HL-60/S4 treated with phorbol 12-myristate 13-acetate at 8.2 ng/mL for 4 days and 3 days (cell line): ENCODE data around the gene BOK.
"Not testable (repeated sequence)": the region's sequence is repeated elsewhere in the genome, so short reads cannot be mapped to it uniquely, and the experiment has no call there.

Source experiments
- in situ Hi-C: fragments of 300-500 bp; cut with MboI; formaldehyde crosslinking; loops from 2 replicates; pipeline ENCODE4 v1.15.0; 2022; ENCODE audit warnings: low sequenced_read_pairs

Gene BOK, protein sequence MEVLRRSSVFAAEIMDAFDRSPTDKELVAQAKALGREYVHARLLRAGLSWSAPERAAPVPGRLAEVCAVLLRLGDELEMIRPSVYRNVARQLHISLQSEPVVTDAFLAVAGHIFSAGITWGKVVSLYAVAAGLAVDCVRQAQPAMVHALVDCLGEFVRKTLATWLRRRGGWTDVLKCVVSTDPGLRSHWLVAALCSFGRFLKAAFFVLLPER

DNA sequence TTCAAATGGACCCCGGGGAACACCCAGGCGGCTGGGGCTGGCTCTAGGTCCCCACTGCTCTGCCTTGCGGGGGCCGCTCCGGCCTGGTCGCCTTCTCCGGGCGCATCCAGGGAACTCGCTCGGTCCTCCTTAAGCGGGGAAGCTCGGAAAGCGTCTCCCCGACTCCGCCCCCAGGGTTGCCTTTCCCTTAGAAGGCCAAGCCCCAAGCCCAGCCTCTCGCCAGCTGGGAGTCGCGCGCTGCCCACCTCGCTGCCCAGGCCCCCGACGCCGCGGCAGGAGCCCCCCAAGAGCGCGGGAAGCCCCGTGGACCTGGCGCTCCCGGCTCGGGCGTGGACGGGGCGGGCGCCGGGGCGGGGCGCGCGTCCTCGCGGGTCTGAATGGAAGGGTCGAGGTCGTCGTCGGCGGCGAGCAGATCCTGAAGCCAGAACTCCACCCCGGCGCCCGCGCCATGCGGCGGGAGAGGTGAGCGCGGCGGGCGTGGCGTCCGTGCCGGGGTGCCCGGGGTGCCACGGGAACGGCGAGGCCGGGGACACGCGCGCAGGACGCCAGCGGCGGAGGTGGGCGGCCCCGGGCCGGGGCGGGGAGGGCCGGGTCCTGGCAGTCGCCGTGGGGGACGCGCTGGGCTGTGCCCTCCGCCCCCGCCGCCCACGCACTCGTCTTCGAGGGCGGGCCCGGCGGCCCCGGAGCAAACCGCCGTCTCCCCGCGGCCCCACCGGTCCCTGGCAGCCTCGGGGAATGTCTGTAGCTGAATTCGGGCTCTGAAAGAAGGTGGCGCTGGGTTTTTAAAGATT, at the start of gene BOK:
BOK (plus strand) TSS at position 214 of the 791 bp plus-strand sequence. CDS start 739 bp downstream, outside the sequence.
- in situ Hi-C loops, result no loop called here

DNA sequence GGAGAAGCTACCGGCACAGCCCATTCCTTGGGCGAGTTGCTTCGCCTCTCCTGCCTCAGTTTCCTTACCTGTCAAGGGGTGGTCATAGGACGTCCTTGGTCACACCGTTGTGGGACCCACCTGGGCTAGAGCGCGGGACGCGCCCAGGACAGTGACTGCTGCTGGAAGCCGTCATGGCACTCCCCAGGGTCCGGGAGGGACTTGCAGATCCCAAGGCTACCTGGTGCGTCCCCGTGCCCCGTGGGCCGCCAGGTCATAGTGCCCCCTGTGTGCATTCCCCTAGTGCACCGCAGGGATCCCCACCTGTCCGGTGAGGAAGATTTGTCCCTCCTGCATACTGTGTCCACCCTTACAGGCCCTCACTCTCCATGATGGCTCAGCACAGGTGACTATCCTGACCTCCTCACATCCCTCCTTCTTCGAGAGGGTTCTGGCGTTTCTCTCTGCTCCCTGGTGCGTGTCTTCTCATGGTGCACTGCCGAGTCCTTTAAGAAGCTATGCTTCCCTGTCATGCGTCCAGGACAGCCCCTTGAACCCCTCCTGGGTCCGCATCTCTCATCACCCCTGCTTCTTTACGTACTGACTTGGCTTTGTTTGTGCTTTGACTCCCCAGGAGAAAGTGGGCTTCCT, 49.3 kb upstream of the BOK start:
- in situ Hi-C loops, result no loop called here

DNA sequence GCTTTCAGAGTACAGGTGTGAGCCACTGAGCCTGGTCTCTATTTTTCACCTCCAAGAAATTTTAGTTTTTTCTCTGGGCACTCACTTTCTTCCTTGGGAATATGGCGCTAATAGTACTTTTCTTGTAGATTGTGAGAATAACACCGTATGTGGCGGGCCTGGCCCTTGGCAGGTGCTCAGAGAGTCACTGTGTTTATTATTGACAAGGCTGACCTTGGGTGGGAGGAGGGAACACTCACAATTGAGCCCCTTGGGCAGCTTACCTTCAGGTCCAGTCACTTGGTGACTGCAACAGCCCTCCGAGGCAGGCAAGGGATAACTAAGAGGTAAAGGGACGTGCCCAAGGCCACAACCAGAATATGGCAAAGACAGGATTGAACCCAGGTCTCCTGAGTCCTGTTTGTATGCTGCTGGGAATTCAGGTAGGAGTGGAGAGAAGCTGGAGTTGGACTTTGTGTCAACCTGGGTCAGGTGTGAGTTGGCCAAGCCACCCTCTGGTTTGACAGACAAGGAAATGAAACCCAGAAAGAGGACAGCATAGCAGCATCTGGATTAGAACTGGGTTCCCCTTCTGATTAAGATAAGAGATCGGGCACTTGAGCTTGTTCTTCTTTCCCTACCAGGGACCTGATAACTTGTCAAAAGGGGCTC, 47.3 kb upstream of the BOK start:
- in situ Hi-C loops, result no loop called here

DNA sequence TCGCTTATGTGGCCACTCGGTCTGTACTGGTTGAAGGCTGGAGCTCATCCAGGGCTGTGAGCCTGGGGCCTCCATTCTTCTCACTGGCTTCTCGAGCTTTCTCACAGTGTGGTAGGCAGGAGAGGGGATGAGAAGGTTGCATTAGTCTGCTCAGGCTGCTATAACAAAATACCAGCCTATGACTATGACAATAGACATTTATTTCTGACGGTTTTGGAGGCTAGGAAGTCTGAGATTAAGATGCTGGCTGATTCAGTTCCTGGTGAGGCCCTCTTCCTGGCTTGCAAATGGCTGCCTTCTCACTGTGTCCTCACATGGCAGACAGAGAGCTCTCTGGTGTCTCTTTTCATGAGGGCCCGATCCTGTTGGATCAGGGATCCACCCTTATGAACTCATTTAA, 44.0 kb upstream of the BOK start:
- in situ Hi-C loops, result no loop called here

DNA sequence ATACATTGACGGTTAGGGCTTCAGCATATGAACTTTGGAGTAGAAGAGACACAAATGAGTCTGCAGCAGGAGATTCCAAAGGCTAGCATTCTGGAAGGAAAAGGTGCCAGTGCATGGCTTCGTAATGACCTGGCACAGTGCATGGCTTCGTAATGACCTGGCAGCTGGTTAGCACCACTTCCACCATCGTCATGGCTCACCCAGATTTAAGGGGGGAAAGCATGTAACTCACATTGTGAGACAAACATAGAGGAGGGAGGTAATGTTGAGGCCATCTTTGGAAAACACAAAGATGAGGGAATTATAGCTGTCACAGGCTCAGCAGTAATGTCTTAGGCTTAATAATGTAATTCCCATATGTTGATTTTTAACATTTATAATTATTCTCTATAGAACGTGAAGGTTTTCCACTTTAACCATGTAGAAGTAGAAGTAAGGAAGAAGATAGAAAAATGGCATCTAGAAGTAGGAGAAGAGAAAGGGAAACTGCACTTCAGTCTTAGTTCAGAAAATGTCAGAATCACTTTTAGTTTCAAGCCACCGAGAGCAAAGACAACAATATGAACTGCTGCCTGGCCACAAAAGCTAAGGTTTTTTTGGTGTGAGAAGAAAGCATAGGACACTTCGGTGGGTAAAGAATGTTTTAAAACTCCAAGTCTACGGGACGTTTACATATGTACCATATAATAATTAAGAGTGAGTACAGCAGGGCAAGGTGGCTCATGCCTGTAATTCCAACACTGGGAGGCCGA, 43.4 kb upstream of the BOK start:
- in situ Hi-C loops, result no loop called here

DNA sequence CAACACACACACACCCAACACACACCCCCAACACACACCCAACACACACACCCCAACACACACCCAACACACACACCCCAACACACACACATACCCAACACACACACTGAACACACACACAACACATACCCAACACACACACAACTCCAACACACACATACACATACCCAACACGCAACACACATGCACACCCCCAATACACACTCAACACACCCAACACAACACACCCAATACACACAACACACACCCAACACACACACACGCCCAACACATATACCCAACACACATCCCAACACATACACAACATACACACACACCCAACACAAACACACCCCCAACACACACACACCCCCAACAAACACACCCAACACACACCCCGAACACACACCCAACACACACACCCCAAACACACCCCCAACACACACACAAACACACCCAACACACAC, 42.0 kb upstream of the BOK start:
- in situ Hi-C loops, result no loop called here

DNA sequence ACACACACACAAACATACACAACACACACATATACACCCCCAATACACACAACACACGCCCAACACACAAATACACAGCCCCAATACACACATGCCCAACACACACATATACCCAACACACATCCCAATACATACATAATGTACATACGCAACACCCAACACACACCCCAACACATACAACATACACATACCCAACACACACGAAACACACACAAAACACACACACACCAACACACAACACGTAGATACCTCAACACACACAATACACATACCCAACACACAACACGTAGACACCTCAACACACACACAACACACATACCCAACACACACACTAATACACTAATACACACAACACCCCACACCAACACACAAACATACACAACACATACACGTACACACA, 41.2 kb upstream of the BOK start:
- in situ Hi-C loops, result no loop called here

DNA sequence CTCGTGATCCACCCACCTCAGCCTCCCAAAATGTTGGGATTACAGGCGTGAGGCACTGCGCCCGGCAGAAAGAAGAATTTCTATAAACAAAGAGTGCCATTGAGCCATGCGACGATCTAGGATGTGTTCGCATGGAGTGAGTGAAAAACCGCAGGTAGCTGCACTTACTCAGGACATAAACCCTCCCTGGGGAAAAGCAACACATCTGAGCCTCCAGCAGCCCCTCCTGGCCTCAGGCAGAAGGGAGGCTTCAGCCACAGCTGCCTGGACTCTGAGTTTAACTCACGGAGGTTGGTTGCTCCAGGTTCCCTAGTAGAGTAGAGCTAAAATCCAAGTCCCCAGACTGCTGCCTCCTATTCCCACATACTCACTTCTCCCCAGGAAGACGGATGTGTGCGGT, 38.9 kb upstream of the BOK start:
- in situ Hi-C loops, result no loop called here

DNA sequence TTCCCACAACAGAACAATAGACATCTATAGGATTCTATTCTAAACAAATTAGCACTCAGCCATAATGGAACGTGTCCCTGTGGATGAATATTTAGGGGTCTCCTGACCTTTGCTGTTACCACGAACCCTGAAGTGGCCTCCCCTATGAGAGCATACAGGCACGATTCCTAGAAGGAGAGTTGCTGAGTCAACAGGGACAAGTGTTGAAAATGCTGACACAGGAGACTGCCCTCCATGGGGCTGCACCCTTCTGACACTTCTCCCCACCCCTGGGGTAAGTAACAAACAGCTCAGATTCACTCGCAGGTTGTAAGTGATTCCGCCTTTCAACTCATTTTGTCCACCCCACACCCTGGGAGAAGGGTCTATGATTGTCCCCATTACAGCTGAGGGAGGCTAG, 36.1 kb upstream of the BOK start:
- in situ Hi-C loops, result no loop called here

DNA sequence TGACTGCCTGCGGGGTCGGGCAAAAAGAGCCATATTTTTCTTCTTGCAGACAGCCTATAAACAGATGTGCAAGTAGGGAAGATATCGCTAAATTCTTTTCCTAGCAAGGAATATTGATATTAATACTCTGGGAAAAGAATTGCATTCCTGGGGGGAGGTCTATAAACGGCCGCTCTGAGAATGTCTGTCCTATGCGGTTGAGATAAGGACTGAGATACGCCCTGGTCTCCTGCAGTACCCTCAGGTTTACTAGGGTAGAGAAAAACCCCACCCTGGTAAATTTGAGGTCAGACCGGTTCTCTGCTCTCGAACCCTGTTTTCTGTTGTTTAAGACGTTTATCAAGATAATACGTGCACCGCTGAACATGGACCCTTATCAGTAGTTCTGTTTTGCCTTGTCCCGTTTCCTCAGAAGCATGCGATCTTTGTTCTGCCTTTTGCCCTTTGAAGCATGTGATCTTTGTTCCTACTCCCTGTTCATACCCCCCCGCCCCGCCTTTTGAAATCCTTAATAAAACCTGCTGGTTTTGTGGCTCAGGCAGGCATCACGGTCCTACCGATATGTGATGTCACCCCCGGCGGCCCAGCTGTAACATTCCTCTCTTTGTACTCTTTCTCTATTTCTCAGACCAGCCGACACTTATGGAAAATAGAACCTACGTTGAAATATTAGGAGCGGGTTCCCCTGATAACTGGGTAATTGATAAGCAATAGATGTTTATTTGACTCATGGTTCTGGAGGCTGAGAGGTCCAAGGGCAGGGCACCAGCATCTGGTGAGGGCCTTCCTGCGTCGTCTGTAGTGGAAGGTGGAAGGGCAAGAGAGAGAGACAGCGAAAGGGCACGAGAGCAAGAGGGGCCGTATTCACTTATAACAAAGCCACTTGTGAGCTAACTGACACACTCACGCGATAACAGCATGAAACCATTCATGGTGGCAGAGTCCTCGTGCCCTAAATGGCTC, 32.4 kb upstream of the BOK start:
- in situ Hi-C loops, result not testable (repeated sequence)

DNA sequence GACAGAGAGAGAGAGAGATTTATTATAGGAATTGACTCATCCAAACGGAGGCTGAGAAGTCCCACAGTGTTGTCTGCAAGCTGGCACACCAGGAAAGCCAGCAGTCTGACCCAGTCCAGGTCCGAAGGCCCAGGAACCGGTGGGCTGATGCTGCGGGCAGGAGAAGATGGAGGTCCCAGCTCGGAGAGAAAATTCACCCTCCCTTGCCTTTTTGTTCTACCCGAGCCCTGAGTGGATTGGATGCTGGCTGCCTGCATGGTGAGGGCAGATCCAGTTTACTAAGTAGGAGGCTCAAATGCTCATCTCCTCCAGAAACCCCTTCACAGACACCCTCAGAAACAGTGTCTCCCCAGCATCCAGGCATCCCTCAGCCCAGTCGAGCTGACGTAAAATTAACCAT, 28.0 kb upstream of the BOK start:
- in situ Hi-C loops, result no loop called here

DNA sequence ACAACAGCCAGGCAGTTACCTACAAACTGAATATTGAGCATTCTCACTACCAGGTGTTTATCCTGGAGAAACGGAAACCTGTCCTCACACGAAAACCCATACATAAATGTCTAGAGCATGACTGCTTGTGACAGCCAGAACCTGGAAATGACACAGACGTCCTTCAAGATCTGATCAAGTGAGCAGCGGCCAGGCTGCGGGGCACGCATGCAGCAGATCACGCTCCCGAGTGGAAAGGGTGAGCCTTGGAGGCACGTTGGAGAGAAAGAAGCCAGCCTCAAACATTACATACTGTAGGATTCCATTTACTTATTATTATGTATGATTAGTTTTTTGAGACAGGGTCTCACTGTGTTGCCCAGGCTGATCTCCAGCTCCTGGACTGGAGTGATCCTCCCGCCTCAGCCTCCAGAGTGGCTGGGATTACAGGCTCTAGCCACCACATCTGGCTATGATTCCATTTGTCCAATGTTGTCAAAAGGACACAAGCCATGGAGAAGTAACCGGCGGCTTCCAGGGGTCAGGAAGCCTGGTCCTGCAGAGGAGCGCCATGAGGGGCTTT, 27.3 kb upstream of the BOK start:
- in situ Hi-C loops, result no loop called here

DNA sequence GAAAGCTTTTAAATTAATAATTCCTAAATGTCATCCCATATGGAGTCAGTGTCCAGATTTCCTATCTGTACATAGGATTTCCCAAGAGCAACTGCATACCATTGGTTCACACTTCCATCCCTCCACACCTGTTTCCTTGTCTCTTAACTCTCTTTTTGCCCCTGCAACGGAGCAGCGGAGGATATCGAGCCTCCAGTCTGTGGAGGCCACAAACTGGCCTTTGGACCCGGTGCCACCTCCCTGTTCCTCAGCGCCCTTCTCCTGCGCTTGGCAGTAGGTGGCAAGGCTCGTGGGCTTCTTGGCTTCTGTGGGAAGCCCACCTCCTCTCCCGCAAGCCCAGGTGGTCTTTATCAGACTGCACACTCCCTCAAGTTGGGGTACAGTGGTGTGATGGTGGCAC, 26.4 kb upstream of the BOK start:
- in situ Hi-C loops, result no loop called here

DNA sequence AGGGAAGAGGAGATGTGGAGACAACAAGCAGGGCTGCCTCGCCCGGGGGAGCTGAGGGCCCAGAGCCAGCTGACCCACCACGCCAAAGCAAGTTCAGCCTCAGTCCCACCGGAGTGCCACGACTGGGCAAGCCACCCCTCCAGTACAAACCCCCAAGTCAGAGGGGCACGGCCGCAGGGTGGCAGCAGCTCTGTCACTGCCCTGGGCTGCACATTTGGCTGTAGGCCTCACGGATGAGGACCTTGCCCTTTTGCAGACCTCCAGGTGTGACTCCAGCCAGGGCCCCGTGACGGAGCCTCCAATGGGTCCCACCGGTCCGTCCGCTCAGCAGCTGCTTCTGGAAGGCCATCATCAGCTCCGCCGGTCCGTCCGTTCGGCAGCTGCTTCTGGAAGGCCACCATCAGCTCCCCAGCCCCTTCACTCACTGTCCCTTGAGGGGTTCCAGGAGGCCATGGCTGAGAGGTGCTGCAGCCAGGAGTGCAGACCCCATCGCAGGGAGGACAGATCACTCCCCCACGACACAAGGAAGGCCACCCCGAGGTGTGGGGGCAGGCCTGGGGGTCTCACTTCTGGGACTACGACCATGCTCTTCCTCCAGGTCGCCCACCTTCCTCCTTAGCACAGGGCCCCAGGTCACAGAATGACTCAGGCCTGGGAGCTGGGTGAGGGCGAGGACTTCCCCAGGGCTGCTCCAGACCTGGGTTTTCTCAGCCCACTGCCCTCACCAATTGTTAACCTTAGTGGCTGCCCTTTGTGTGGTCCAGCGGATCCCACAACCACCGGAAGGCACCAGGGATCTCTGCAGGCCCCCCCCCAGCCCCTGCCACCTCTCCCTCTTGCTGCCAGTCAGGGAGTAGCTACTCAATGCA, 25.6 kb upstream of the BOK start:
- in situ Hi-C loops, result no loop called here

DNA sequence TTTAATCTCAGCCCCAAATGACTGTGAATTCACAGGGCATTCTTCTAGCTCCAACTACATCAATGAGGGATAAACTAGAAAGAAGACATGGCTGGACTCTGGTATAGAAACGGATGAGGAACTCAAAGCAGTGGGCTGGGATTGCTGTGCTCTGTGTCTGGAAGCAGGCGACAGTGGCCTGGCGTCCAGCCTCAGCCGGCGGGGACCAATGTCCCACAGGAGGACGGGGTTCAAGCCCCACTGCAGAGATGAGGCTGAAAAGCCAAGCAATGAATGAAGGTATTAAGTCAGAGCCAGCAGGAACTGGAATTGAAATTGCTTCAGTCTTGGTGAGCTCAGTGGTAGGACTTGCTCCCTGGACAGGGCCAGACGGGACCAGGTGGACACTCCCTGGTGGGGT, 24.3 kb upstream of the BOK start:
- in situ Hi-C loops, result no loop called here

DNA sequence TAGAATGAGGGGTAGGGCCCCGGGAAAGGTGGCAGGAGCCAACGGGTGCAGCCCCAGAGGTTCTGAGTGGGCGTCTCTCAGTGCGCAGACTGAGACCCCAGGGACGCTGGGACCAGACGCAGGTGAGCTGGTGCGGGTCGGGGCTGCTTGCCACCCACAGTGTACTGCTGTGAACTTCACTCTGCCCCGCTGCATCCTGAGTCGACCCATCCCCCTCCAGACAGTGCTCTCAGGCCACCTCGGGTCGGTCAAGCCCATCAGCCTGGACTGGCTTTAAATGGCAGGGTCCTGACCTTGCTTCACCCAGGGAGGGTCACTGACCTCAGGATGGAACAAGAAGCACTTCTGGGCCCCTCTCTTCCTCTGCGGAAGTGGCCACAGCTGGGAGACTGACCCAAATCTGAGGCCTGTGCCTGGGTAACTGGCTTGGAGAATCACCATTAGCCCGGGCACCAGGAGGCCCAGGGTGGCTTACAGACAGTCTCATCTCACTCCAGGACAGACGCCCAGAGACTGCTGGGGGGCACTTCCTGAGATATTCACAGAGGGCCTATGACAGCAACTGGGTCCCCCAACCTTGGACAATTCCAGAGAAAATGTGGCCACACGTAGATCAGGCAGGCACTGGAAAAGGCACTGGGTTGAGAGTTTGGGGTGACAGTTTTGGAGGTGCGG, 23.7 kb upstream of the BOK start:
- in situ Hi-C loops, result no loop called here

DNA sequence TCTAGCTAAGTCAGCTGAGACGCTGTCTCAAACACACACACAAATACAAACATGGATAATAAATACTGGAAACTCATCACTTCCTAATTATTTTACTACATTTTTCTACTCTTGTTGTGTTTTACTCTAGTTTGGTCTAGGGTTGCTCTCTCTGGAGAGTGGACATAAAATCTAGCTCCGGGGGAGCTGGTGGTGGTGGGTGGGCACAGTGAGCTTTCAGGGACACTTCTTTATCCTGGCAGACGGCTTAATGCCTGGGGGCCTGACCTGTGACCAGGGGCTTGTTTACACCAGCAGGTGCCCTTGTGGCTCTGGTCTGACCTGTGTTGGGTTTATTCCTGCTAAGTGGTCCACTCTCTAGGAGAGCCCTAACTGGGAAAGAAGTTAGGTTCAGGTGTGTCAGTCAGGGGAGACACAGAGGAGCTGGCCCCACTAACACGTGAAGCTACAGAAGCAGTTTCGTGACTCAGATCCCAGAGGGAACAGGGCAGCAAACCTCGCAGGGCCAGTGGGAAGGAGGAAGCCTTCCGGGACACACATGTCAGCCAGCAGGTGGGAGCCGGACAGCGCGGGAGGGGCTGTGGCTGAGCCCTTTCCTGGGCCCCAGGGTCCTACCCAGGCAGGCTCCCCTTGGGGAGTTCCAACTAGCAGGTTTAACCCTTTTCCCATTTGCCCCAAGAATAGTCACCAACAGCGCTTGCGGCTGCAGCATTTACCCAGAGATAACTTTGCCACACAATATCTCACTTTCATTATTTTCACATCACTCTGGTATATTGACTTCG, 22.5 kb upstream of the BOK start:
- in situ Hi-C loops, result no loop called here
